ENCODE data around the gene OCIAD2.

GRCh38 chr4:48937033-48937432 lies 30.5 kb upstream of the OCIAD2 start:
- TF ChIP-seq CTCF (conservative IDR thresholded peaks at IDR 0.05) = no peak
- no peak for TF ChIP-seq EZH2 (IDR thresholded peaks at IDR 0.05; ENCODE audit: low read depth)

Data from PC-9 (cell line).